ENCODE results near the gene DNASE1L1.

The DNASE1L1 gene

DNA sequence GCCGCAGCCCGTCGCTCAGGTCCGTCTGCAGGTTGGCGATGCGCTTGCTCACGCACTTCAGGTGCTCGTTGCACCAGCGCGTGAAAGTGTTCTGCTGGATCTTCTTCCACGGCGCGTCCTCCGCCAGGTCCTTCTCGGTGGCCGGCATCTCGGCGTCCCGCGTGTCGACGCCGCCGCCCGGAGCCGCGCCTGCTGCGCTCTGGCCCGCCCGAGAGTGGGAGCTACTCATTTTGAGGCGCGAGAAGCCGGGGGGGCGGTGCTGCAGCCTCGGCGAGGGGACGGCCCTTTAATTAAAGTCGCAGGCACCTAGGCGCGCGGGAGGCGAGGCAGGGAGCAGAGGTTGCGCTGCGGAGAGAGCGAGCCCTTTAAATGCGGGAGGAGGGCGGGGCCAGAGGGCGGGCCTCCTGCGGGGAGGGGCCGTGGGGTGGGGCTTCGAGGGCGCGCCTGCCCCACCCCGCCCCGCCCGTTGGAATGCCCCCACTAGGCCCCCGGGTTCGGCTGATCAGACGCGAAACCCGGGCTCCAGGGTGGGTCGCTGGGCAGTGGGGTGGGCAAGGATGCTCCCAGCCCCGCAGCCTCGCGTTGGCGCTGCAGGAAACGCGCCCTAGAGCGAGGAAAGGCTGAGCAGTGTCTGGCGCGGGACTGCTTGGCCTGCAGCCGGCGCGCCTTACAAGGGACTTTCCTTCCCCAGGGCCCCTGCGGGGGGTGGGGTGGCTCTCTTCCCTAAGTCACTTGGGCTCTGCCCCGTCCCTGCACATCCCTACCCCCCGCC is 37.9 kb downstream of the DNASE1L1 start:
- TF ChIP-seq, protein P1, sequence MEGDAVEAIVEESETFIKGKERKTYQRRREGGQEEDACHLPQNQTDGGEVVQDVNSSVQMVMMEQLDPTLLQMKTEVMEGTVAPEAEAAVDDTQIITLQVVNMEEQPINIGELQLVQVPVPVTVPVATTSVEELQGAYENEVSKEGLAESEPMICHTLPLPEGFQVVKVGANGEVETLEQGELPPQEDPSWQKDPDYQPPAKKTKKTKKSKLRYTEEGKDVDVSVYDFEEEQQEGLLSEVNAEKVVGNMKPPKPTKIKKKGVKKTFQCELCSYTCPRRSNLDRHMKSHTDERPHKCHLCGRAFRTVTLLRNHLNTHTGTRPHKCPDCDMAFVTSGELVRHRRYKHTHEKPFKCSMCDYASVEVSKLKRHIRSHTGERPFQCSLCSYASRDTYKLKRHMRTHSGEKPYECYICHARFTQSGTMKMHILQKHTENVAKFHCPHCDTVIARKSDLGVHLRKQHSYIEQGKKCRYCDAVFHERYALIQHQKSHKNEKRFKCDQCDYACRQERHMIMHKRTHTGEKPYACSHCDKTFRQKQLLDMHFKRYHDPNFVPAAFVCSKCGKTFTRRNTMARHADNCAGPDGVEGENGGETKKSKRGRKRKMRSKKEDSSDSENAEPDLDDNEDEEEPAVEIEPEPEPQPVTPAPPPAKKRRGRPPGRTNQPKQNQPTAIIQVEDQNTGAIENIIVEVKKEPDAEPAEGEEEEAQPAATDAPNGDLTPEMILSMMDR (IDR thresholded peaks at IDR 0.05; ENCODE audit: borderline replicate concordance, extremely low read depth, low read length, poor library complexity, severe bottlenecking), result no peak
- TF ChIP-seq EZH2 (IDR thresholded peaks at IDR 0.05; ENCODE audit: borderline replicate concordance, low read depth, low read length, severe bottlenecking), result no peak
- Histone ChIP-seq H4K20me1 (ENCODE audit: insufficient read depth, low read length) (peaks cover 49% of the 10 kb centered on the region), H3K9me3 (ENCODE audit: insufficient read depth, low read length, severe bottlenecking) (no peaks in the 10 kb centered on the region), H3K36me3 (ENCODE audit: insufficient read depth, low read length) (peaks cover 37% of the 10 kb centered on the region), H3K4me2 (ENCODE audit: insufficient read depth, low read length) (peak overlapping the region; percentile 90), H3K27ac (ENCODE audit: low read length) (peak overlapping the region; percentile 98), H2AFZ (ENCODE audit: low read depth, low read length) (peak overlapping the region; percentile 55), H3K9ac (ENCODE audit: low read depth, low read length) (peak overlapping the region; percentile 90), H3K4me3 (ENCODE audit: low read depth in 1 of 2, low read length in 2 of 2) (peak overlapping the region; percentile 95 to 99), H3K27me3 (ENCODE audit: insufficient read depth, low read length, poor library complexity) (peaks cover 4% of the 10 kb centered on the region), H3K4me1 (ENCODE audit: insufficient read depth, low read length) (peaks cover 53% of the 10 kb centered on the region), H3K79me2 (ENCODE audit: insufficient read depth, low read length) (peaks cover 49% of the 10 kb centered on the region)
- peak; percentile 95 for DNase-seq
- ATAC-seq (ENCODE audit: insufficient read depth, low read depth), result peak; percentile 75

DNA sequence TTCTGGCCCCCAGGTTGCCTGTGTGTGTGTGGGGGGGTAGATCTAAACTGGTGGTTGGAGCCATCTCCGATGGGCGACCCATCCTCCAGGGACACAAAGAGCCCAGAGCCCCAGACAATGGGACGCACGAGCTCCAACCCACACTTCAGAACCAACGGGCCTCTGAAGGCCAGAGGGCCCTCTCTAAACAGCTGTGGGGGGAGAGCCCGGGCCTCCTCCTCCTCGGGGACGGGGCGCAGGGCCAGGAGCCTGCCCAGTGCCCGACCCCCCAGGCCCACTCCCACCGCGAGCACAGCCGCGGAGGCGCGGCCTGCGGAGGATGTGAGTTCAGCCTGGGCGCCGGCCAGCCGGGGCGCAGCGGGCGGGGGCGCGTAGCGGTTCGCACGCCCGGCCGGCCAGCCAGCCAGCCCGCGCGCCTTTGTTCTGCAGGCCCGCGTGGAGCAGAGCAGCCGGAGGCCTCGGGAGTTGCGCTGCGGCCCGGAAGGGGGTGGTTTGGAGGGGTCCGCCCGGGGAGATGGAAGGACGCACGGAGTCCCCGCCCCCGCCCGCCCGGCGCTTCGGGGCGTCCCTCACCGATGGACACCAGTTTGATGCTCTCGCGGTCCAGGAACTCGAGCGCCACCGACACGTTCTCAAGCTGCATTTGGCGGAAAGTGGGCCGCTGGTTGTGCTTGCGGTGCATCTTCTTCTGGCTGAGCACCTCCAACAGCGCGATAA is 38.6 kb downstream of the DNASE1L1 start:
- H3K9me3 ChIP-seq (ENCODE audit: insufficient read depth, low read length, severe bottlenecking), result no peaks in the 10 kb centered on the region
- peaks cover 45% of the 10 kb centered on the region for H3K36me3 ChIP-seq (ENCODE audit: insufficient read depth, low read length)
- TF ChIP-seq, protein P1 (IDR thresholded peaks at IDR 0.05; ENCODE audit: borderline replicate concordance, extremely low read depth, low read length, poor library complexity, severe bottlenecking), result no peak
- no peak for TF ChIP-seq EZH2 (IDR thresholded peaks at IDR 0.05; ENCODE audit: borderline replicate concordance, low read depth, low read length, severe bottlenecking)
- peak overlapping the region; percentile 90 for H3K9ac ChIP-seq (ENCODE audit: low read depth, low read length)
- peaks cover 4% of the 10 kb centered on the region for H3K27me3 ChIP-seq (ENCODE audit: insufficient read depth, low read length, poor library complexity)
- peaks cover 53% of the 10 kb centered on the region for H3K4me1 ChIP-seq (ENCODE audit: insufficient read depth, low read length)
- peak; percentile 37 for DNase-seq
- peak; percentile 3; the same call in 1 of the 3 replicates for ATAC-seq (ENCODE audit: insufficient read depth, low read depth)
- H3K27ac ChIP-seq (ENCODE audit: low read length), result peak overlapping the region; percentile 98
- H3K4me3 ChIP-seq (ENCODE audit: low read depth in 1 of 2, low read length in 2 of 2), result peak overlapping the region; percentile 95 to 99
- peak overlapping the region; percentile 90 for H3K4me2 ChIP-seq (ENCODE audit: insufficient read depth, low read length)
- peaks cover 56% of the 10 kb centered on the region for H3K79me2 ChIP-seq (ENCODE audit: insufficient read depth, low read length)
- H4K20me1 ChIP-seq (ENCODE audit: insufficient read depth, low read length), result peaks cover 55% of the 10 kb centered on the region
- peak overlapping the region; percentile 55 for H2AFZ ChIP-seq (ENCODE audit: low read depth, low read length)

DNA sequence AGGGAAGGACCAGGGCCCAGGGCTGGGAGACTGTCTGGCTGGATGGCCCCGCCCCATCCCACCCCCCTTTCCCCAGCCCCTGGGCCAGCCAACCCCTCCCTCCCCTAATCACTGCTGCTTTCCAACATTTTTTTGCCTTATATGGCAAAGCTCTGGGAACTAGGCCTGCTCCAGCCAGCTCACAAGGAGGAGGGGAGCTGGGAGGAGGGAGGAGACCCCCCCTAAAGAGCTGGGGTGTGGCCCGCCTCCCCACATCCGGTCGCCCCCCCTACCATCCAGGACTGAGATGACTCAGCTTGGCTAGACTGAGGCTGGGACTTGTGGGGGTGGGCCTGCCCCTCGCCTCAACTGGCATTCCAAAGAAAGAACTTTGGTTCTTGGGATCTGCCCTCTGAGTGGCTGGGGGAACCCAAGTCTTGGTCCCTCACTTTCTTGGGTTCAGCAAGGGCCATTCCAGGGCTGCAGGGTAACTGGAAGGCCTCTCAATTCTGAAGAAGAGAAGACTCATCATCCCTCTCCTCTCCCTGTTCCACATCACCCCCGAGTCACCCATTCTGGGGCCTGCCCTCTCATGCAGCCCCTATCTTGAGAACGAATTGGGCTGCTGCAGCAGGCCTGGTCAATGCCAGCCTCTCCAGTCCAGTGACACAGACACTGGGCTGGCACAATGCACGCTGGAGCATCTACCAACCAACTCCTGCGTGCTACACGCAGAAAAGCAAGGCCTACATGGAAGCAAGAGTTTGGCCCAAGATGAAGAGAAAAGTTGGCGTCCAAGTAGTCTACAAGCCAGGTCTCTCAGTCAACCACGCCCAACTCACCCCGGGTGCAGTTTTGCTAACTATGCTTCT is 39.4 kb downstream of the DNASE1L1 start:
- Histone ChIP-seq H2AFZ (ENCODE audit: low read depth, low read length) (no peak overlapping the region), H3K4me3 (ENCODE audit: low read depth in 1 of 2, low read length in 2 of 2) (peak overlapping the region; percentile 95 to 99), H3K27ac (ENCODE audit: low read length) (peak overlapping the region; percentile 98), H3K9me3 (ENCODE audit: insufficient read depth, low read length, severe bottlenecking) (no peaks in the 10 kb centered on the region), H4K20me1 (ENCODE audit: insufficient read depth, low read length) (peaks cover 63% of the 10 kb centered on the region), H3K4me2 (ENCODE audit: insufficient read depth, low read length) (peak overlapping the region; percentile 90), H3K9ac (ENCODE audit: low read depth, low read length) (peak overlapping the region; percentile 90), H3K79me2 (ENCODE audit: insufficient read depth, low read length) (peaks cover 60% of the 10 kb centered on the region), H3K4me1 (ENCODE audit: insufficient read depth, low read length) (peaks cover 53% of the 10 kb centered on the region), H3K36me3 (ENCODE audit: insufficient read depth, low read length) (peaks cover 53% of the 10 kb centered on the region), H3K27me3 (ENCODE audit: insufficient read depth, low read length, poor library complexity) (peaks cover 4% of the 10 kb centered on the region)
- TF ChIP-seq, protein P1 (IDR thresholded peaks at IDR 0.05; ENCODE audit: borderline replicate concordance, extremely low read depth, low read length, poor library complexity, severe bottlenecking), result no peak
- TF ChIP-seq EZH2 (IDR thresholded peaks at IDR 0.05; ENCODE audit: borderline replicate concordance, low read depth, low read length, severe bottlenecking), result no peak
- ATAC-seq (ENCODE audit: insufficient read depth, low read depth), result peak; percentile 55
- DNase-seq, result peak; percentile 89

Measured in DND-41 (cell line).